ENCODE results near the gene POMGNT2.
A peak's percentile ranks its signal among the peaks of the same experiment; 100 is the strongest.
"Not testable (repeated sequence)": the region's sequence is repeated elsewhere in the genome, so short reads cannot be mapped to it uniquely, and the experiment has no call there.

Gene POMGNT2

DNA sequence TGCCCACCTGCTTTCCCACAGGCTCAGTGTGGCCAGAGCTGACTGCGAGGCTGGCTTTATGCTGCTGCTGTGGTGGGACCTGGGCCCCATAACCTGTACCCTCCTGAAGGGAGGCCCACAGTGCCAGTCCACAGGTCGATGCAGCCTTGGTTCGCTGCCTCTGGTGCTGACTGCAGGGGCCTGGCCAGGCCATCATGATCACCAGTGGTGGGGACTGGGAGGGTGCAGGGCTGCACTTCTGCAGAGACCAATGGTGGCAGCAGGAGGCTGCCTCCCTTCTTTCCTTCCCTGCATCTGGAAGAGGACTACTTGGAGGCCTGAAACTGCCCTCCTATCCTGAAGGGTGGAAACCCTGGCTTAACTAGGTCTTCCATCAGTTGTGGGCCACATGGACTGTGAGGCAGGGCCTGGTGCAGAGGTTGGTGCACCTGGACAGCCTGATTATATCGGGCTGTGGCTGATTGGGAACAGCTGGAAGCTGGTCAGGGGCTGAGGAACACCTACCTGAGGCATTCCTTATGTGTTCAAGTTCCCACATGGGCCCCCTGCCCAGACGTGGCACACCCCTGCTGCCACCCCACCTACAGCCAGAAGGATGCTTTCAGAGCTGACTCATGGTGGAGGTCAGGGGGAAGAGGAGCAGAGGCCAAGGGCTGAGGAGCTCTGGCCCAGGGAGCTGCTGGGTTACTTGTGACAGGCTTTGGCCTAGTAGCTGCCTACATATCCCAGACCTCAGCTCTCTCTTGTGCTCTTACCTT lies 29.8 kb downstream of the POMGNT2 start:
- no peak for DNase-seq

DNA sequence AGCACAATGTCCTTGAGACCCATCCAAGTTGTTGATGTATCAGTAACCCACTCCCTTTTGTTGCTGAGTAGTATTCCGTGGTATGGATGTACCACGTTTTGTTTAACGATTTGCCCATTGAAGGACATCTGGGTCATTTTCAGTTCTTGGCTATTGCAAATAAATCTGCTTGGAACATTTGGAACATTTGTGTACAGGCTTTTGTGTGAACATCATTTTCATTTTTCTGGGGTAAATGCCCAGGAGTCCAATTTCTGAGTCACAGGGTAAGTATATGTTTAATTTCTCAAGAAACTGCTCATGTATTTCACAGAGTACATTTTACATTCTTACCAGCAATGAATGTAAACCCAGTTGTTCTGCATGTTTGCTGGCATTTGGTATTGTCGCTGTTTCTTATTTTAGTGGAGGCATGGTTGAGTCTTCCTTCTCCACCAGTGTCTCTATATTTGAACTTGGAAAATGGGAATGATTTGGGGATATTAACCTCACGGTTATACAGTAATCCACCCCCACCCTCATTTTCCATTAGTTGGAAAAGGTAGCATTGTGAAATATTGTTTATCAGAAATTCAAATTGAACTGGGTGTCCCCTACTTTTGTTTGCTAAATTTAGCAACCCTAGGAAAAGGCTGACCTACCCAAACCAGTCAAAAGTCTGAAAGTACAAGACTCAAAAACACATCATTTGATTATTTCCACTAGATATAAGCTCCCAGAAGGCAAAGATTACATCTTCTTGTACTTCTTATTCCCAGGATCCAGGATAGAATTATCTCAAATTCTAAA lies 30.8 kb downstream of the POMGNT2 start:
- no peak for DNase-seq

DNA sequence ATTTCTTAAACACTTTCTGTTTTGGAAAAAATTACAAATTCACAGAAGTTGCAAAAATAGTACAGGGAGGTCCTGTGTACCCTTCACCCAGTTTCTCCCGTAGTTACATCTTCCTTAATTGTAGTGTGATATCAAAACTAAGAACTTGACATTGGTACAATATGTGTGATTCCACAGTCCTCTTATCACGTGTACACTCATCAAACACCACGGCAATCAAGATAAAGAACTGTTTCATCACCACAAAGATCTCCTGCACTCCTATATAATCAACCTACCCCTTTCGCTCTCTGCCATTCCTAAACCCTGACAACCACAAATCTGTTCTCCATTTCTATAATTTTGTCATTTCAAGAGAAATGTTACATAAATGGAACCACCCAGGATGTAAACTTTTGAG lies 31.4 kb downstream of the POMGNT2 start:
- DNase-seq: no peak

DNA sequence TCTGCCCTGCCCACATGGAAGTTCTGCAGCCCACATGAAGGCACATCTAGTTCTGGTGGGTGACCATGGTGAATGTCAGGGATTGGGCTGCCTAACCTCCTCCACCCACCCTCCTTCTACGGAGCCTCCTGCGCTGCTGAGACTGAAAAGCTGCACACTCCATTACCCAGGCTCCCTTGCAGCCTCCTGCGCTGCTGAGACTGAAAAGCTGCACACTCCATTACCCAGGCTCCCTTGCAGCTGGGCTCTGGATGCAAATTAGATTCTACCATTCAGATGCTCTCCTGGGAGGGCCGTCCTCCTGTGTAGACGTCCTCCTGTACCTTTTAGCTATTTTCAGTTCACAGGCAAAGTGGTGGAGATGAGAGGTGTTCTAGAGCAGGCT lies 32.1 kb downstream of the POMGNT2 start:
- no peak for DNase-seq

DNA sequence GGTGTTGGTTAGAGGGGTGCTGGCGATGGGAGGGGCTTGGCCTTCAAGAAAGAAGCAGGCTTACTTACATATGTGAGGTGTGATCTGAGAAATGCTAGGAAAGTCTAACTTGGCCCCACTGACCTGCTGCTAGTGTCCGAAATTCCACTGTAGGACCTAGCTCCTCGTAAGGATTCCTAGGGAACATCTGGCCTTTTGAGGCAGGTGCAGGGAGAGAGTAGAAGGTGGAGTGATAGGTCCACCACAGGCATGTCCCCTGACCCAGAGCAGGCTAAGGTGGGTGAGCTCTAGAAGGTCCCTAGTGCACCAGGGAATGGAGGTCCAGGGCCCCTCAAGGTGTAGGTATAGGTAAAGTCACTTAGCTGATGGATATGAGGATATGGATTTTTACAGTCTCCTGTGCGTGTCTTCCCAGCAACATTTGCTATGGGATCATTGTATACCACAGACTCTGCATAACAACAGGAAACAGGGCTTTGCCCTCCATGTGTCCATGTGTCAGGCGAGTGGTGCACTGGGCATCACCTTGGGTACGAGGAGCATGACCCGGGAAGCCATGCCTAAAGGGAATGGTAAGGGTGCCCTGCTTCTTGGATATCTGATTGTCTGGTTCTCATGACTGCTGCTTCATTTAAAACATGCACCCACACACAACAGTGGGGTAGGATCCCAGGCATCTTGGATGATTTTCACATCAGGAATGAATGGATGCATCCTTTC lies 32.6 kb downstream of the POMGNT2 start:
- DNase-seq: no peak

DNA sequence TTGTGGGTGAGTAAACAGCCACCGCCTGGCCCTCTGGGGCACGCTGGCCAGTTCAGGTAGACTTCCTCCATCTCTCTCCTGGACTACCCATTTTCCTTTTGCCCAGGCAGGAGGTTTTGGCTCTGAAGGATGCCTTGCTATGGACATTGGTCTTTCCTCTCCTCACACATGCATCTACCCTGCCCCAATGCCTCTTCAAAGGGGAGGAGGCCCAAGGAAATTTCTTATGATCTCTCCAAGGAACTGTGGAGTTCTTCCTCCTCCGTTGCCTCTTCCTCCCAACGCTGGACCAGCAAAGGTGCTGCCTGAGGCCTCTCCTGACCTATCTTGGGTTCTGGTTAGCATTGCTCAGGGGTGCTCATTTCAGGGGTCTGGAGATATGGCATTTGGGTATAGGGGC lies 33.5 kb downstream of the POMGNT2 start:
- no peak for DNase-seq

DNA sequence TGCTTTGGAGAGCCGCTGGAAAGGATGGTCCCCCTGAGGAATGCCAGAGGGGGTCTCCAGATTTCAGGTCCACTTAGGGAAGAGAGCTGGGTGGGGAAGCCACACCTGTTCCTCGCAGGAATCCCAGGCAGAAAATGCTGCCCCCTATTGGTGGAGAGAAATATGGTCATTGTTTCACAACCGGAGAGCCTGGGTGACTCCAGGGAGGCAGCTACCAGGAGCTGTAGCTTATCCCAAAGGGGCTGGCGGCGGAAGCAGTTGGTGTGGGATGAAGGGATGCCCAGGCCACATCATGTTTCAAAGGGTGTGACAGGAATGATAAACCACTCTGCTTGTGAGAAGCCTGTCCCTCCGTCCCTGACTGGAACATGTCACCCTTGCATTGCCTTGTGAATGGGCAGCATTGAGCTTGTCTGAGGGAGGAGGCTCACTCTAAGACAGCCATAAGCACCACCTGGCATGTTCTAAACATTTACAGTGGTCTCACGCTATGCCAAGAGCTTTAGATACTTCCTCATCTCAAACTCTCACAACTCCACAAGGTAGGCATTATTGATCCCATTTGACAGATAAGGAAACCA lies 34.5 kb downstream of the POMGNT2 start:
- DNase-seq: peak; percentile 39

DNA sequence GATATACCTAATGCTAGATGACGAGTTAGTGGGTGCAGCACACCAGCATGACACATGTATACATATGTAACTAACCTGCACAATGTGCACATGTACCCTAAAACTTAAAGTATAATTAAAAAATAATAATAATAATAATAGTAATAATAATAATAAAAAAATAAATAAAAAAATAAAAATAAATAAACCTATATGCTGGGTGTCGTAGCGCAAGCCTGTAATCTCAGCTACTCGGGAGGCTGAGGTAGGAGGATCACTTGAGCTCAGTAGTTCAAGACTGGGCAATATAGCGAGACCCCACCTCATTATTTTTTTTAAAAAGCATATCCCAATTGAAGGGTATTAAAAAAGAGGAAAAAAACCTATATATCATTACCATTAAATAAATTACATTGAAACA lies 35.2 kb downstream of the POMGNT2 start:
- not testable (repeated sequence) for DNase-seq

DNA sequence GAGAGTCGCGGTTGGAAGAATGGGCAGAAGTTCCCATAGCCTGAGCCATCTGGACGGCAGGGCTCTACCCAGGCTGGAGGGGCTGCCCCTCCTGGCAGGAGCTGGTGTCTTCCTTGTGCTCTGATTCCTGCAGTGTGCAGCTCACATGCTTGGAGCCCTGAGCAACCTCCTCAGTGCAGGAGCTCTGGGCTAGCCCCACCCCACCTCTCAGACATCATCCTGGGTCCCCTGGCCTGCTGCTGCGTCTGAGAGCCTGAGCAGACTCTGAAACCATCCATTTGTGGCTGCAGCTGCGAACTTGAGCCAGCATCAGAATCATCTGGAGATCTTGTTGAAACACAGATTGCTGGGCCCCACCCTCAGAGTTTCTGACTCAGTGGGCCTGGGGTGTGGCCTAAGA lies 42.8 kb downstream of the POMGNT2 start:
- no peak for DNase-seq

DNA sequence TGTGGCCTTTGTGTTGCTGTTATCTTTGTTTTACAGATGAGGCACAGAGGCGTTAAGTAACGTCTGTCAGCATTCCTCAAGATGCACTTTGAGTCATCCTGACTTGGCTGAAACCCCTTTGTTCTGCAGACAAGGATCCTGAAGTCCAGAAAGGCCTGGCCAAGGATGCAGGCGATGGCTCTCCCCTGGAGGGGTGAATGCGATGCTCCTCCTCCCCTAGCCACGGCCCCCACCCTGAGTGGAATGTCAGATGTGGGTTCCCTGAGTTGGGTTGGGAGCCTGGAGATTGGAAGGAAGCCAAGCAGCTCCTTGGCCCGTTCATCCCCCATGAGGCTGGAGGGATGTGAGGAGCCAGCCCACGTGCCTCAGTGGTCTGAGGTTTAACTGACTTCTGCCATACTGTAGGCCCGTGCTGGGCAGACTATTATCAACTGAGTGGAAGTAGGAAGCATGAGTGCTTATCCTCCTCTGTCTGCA lies 43.3 kb downstream of the POMGNT2 start:
- DNase-seq: no peak

DNA sequence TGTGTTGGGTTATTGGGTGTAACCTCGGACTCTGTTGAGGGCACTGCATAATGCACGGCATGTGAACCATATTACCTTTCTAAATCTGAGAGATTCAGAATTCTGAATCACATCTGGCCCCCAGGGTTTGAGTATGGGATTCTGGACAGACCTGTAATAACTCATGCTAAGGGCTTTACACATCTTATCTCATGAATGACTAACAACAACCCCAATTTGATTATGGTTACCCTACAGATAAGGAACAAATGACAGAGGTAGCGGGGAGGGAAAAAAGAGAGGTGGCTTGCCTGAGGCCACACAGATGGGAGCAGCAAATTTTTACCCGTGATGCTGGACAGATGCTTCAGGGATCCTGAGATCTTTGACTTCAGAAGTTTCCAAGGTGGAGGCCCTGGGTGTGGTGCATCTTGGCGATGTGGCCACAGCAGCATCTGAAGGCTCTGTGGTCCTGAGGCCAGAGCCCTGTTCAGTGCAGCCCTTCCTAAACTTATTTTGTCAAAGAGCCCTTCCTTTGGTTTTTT lies 43.8 kb downstream of the POMGNT2 start:
- DNase-seq: no peak

DNA sequence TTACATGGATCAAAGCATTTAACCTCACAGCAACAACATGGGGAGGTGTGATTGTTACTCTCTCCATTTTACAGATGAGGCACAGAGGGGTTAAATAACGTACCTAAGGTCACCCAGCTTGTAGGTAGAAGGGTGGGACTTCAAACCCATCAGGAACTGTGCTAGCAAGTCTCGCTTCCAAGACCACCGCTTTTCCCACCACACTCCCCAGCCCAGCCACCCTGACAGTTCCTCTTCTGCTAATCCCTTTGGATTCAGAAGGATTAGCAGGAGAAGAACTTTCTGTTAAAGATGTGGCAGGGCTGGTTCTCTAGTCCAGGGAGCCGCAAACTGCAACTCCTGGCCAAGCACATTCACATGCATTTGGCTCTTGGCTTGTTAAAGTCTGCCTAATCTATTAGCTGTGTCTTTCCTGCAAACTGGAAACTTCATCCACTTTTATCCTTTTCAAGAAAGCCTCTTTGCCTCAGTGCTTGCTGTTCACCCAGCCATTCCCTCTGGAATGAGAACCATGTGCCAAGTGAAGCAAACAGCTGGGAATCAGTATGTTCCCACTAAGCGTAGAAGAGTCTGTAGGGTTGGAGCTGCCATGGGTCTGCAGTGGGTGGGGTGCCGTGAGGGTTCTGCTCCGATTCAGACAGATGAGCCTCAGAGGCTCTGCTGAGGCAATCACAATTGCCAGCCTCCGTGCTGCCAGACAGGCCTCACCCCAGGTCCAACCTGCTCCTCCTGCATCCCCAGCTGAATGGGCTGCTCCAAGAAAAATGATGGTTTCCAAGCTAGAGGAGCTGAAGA lies 44.6 kb downstream of the POMGNT2 start:
- DNase-seq: no peak

DNA sequence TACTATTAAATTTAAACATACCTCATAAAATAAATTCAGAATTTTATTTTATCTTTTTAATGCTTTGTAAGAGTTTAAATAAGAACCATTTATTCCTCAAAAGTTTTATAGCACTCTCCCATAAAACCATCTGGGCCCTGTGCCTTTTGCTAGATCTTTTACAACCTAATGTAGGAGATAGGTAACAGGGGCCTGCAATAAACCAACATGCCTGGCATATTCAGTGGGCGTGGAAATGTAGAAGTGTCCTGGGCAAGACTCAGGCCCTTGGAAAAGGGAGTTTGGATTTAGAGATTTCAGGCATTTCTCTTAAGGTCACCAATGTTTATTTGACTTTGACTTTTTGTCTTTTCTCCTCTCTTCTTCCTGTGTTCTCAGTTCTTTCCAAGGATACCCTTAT lies 46.4 kb downstream of the POMGNT2 start:
- no peak for DNase-seq

DNA sequence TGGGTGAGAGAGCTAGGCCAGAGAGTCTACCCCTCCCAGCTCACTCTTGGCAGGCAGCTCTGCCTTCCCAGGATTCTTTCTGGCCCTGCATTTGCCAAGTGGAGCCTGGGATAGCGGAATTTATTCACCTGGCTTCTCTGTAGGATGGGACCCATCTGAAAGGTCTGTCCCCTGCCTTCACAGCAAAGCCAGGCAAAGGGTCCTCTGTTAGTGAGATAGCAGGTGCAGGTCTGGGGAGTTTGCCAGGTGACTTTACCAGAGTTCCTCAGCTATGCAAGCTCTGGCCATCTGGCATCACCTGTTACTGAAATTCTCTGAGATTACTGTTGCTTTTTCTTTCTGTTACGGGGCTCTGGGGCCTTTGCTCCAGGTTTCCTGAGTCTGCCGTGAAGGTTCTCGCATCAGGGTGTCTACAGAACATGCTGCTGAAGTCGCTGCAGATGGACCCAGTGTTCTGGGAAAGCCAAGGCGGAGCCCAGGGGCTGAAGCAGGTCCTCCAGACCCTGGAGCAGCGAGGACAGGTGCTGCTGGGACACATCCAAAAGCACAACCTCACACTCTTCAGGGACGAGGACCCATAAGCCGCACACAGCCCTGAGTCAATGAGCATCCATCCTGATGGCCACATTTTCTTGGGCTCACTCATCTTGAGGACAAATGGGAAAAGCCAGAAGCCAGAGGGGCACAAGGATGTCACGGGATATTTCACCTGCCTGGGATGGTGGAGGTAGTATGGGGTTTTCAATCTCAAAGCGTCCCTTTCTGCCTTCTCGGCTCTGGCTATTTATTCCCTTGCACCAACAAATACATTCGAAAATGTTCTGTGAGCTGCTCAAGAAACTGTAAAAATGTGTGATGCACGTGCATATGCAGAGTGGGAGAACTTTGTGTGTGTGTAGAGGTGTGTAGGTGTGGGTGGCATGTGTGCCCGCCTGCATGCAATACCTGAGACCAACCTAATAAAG lies 49.8 kb downstream of the POMGNT2 start:
- DNase-seq: no peak

DNA sequence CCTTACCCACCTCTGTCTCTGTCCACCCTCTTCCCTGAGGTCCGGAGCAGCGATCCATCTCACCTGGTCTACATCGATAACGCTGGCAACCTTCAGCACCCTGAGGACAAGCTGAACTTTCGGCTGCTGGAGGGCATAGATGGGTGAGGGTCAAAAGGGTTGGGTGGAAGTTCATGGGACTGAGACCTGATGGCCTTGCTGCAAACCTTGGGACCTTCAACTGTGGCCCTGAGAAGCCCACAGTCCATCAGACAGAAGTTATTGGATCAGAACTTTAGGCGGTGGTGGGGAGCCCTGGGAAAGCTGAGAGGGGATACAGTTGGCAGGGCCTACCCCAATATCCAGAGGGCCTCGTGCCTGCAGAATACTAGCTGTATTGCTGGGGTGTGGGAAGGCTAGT lies 50.5 kb downstream of the POMGNT2 start:
- no peak for DNase-seq

DNA sequence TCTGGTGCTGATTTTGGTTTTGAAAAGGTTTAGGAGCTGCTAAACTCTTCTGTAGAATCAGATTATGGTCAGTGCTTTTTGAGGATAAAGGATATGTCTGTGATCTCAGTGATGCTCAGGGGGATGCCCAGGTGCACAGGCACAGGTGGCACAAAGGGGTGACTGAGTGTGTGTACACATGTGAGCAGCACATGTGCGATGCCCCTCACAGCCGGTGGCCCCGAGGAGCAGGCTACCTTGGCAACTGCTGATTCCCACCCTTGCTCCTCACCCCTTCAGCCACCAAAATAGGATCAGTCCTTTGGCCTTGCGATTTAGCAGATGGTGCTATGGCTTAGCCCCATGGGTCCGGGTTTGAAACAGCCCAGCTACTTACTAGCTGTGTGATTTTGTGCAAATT lies 51.1 kb downstream of the POMGNT2 start:
- DNase-seq: no peak

DNA sequence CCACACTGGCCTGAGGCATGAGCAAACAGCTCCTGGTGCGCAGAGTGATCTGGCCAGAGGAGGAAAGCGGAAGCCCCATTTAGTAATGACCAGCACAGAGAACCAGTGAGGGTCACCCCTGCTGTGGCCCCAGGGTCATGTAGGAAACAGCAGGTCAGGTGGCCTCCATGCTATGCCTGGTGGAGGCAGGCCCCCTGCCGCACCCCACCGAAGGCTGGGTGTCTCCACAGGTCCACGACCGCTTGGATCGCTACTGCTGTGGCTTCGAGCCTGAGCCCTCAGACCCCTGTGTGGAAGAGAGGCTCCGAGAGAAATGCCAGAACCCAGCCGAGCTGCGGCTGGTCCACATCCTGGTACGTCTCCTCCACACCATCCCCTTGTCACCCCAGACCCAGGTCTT lies 52.6 kb downstream of the POMGNT2 start:
- no peak for DNase-seq

DNA sequence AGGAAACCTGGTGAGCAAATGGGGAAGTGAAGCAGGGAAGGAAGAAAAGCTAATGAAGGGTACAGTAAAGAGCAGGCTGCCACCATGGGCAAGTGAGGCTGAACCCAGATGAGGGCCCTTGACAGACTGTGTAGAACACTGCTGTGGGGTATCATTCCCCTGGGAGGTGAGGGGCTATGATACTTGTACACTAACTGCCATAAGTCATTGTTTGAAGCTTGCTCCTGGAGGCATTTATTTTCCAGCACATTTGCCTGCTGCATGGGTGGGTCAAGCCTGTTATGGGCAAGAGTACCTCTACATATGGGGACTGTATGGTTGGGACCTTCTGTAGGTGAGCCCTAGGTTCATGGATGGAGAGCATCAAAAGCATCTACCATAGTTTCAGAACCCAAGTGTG lies 57.4 kb downstream of the POMGNT2 start:
- DNase-seq: no peak

DNA sequence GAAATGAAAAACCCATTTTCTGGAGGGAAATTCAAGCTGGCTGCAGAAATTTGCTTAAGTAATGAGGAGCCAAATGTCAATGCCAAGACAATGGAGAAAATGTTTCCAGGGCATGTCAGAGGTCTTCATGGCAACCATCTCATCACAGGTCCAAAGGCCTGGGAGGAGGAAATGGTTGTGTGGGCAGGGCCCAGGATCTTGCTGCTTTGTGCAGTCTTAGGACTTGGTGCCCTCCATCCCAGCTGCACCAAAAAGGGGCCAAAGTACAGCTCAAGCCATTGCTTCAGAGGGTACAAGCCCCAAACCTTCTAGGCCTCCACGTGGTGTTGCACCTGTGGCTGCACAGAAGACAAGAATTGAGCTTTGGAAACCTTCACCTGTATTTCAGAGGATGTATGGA lies 59.3 kb downstream of the POMGNT2 start:
- no peak for DNase-seq

DNA sequence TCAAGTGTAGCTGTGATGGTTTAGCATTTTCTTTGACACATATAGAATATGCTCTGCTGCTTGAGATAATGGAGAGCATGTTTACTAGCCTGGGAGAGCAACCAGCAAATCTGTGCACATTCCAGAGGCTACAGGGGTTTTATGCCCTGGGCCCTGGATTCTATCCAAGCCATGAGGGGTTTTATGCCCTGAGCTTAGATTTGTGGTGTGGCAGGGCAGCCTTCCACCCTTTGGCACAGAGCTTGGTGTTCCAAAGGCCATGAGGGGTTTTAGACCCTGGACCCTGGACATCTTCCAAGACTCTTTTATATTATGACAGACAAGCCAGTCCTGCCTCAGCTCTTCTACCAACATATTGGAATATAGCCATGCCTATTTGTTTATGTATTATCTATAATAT lies 60.8 kb downstream of the POMGNT2 start:
- not testable (repeated sequence) for DNase-seq

DNA sequence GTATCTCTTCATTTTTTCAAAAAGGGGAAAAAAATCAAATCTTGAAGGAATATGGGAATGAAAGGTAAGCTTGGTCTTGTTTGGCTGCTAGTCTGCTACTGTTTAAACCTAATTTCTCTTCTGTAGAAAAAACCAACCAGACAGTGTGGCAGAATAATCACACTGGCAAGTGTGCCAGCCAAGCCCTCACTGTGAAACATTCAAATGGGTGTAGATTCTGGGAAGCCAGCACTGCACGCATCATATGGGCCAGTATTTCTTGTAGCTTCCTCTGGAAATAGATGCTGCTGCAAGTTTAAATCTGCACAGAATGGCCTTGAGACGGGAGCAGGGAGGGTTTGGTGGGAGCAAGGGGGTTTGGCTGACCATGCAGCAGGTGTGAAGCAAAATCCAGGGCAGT lies 62.1 kb downstream of the POMGNT2 start:
- no peak for DNase-seq

Data from suppressor macrophage treated with lipopolysaccharide for 4 hours (primary cell).